Stimulated activated CD4-positive, alpha-beta T cell treated with anti-CD3 and anti-CD28 coated beads, TNF-alpha, amount 100 ng/mL, for 4 hours (primary cell): ENCODE measurements around the gene MRS2.
"Not testable (repeated sequence)": the region's sequence is repeated elsewhere in the genome, so short reads cannot be mapped to it uniquely, and the experiment has no call there.

Source experiments
- DNase-seq, 3 experiments: peaks; one replicate each; pipeline ENCODE4 v3.0.0-alpha.2; 2020; ENCODE audit warnings: low read depth in 3 of 3

MRS2 gene

DNA sequence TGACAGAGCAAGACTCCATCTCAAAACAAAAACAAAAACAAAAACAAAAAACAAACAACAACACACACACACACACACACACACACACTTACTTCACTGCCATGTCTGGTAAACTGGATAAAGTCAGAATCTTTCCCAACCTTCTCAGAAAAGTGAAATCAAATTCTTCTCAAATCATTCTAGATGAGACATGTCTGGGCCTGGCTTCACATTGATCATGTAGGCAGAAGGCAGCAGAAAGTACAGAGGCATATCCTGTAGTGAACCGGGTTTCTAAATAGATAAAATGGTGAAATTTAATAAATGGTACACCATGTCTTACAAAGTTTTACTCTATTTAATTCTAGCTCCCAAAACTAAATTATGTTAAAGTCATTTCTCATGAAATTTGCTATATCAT, 14.9 kb upstream of the MRS2 start:
- DNase-seq, result no peak

DNA sequence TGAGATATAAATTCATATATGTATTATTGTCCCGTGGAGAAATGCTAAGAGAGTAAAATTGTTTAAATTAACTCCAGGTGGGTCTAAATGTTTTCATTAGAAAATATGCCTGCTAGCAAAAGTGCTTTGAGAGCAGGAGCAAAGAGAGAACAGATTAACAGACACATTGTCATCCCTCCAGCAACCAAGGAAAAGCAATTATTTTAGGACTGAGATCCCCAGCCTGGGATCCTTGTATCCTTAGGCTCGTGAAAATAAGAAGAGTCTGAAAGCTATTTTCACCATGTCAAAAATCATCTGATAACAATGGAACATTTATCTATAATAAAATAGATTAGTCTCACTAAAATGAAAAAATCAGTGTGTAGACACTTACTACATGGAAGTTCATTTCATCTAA, 11.5 kb upstream of the MRS2 start:
- no peak for DNase-seq

DNA sequence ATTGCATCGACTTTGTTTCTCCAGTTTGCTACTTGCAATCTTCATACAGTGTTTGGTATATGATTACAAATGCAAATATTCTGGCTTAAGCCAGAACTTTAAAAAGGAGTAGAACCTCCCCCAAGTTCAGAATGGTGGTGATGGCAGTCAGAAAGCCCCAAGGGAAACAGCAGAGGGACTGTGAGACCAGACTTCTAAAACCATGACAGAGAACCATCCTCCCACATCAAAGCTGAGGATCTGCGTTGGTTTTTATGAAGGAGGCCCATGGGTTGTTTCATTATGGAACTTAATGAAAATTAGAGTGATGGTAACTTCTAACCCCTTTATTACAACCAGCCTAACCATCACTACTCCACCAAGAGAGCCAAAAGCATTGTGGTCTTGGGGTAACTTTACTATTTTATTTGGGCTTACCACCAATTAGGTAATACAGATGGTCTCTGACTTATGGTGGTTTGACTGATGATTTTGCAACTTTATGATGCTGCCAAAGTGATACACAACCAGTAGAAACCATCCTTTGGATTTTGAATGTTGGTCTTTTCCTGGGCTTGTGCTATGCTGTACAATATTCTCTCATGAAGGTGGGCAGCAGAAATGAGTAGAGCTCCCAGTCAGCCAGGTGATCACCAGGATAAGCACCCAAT, 10.9 kb upstream of the MRS2 start:
- no peak for DNase-seq

DNA sequence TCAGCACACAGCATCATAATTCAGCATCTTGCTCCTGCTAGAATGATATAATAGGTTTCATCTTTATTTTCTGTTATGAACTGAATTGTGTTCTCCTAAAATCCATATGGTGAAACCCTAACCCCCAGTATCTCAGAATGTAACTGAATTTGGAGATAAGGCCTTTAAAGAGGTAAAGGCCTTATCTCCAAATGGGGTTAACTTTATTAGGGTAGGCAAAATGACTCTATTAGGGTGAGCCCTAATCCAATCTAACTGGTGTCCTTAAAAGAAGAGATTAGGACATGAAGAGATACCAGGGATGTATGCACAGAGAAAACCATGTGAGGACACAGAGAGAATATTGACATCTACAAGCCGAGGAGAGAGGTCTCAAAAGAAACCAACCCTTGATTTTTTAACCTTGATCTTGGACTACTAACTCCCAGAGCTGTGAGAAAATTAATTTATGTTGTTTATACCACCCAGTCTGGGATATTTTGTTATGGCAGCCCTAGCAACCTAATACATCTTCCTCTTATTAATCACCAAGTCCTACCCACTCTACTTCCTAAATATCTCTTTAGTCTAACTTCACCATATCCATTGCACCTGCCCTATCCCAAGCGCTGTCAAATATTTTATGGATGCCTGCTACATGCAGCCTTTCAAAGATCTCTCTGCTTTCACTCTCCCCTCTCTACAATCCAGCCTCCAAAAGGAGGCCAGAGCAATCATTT, 8.5 kb upstream of the MRS2 start:
- DNase-seq, result no peak

DNA sequence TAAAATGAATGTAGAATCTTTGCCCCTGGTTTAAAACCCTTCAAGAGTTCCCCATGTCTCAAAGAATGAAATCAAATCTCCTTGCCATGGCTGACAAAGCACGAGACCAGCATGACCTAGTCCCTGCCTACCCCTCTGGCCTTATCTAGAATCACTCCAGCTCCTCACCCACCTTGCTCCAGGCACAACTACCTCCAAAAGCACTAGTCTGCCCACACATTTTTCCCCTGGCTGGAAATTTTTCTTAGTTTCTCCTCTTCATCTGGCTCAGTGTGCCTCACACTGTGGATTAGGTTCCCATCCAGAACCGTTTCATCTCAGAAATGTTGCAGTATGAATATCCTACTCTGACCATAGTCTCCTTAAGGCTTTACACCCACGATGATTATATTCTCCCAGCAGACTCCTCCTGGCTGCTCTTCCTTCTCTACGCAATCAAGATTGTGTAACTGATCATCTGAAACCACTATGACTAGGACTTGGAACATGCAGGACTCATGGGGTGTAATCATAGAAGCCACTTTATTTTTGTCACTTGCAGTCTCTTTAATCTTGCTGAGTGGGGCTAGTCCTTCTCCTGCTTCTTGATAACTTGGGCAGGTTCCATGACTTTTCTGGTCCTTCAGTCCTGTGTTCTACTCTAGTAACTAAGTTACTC, 7.8 kb upstream of the MRS2 start:
- no peak for DNase-seq

DNA sequence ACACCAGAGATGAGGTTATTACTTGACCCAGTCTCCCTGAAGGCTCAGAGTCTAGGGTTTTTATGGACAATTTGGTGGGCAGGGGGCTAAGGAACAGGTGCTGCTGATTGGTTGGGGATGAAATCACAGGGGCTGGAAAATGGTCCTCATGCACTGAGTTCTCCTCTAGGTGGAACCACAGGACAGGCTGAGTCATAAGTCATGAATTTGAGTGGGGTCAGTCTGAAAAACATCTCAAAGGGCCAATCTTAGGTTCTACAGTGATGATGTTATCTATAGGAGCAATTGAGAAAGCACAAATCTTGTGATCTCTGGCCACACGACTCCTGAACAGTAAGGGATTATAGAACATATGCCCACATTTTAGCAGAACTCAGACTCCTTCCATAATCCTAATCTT, 5.9 kb upstream of the MRS2 start:
- DNase-seq, result no peak

DNA sequence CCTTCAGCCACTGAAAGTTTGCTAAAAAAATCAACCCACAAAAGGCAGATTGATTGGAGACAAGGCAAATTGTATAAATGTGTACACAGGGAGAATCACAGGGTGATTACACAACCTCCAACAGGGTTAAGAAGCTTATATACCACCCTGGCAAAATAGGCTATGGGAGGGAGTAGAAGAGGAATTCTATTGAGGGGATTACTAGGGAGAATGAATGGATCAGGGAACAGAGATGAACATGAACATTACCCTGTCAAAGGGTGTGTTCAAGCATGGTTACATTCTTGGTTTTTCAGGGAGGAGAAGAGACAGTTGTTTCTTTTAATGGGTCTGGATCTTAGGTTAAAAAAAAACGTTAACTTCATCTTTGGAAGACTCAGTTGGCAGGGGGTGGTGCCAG, 5.1 kb upstream of the MRS2 start:
- DNase-seq, result no peak

DNA sequence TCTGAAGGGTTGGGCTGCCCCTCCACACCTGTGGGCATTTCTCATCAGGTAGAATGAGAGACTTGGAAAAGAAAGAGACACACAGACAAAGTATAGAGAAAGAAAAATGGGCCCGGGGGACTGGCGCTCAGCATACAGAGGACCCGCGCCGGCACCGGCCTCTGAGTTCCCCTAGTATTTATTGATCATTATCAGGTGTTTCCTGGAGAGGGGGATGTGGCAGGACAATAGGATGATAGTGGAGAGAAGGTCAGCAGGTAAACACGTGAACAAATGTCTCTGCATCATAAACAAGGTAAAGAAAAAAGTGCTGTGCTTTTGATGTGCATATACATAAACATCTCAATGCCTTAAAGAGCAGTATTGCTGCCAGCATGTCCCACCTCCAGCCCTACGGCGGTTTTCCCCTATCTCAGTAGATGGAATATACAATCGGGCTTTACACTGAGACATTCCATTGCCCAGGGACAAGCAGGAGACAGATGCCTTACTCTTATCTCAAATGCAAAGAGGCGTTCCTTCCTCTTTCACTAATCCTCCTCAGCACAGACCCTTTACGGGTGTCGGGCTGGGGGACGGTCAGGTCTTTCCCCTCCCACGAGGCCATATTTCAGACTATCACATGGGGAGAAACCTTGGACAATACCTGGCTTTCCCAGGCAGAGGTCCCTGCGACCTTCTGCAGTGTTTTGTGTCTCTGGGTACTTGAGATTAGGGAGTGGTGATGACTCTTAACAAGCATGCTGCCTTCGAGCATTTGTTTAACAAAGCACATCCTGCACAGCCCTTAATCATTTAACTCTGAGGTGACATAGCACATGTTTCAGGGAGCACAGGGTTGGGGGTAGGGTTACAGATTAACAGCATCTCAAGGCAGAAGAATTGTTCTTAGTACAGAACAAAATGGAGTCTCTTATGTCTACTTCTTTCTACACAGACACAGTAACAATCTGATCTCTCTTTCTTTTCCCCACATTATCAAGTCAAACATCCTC, 2.4 kb upstream of the MRS2 start:
- not testable (repeated sequence) for DNase-seq

DNA sequence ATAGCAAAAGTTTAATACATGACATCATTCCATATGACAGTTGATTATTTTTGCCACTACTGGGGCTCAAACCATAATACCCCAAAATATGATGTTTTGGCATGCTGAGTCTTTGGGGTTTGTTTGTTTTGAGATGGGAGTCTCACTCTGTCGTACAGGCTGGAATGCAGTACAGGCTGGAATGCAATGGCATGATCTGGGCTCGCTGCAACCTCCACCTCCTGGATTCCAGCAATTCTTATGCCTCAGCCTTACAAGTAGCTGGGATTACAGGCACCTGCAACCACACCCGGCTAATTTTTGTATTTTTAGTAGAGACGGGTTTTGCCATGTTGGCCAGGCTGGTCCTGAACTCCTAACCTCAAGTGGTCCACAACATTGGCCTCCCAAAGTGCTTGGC, 1.3 kb upstream of the MRS2 start:
- DNase-seq, result no peak

DNA sequence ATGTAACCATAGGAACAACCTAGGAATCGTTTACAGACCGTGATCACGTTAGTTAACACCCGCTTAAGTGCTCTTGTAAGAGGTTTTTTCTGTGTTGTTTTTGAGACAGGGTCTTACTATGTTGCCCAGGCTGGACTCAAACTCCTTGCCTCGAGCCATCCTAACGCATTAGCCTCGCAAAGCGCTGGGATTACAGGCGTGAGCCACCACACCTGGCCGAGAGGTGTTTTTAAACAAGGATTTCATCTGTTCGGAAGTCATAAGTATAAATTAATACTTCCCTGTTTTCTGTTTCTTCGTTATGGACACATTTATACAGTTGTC, 727 bp downstream of the MRS2 start:
- no peak for DNase-seq

DNA sequence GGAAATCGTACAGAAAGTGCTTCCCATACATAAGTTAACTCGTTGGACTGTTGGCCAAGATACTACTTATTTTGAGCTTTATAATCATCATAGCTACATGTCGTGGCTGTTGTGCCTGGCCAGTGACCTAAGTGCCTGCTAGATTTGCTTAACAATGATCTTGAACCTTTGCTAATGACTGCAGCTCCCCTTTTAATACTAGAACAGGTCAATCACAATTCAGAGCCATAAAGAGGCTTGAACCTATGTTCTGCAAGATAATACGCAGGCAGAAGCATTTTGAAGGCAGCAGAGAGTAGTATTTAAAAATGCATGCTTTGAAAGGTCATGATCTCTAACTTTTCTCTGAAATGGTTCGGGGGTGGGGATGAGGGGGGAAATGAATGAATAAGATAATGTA, 2.5 kb downstream of the MRS2 start:
- no peak for DNase-seq

DNA sequence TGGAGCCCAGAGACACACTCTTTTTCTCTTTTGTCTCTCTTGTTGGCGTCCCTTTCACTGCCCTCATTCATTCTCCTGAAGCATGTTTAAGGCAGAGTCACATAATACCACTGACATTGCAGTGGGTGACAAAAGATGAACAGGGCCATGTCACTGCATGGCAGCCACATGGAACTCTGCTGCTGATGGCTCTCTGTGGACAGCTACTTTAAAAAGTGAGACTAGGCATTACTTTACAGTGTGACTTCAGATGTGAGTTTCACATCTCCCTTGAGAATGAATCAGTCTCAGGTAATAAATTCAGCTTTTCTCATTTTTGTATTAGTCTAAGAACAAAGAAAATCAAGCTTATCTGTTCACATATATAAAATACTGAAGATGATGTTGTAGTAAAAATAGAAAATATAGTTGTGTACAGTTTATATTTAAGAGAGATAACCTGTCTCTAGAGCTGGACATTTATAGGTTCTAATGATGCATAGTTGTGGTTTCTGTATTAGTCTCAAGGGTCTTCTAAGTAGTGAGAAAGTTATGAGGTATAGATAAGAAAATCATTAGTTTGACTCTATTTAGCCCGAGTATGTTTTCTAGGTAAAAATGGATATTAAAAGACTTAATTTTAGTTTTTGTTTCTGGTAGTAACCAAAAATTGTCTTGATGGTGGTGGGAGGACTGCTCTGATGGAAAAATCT, 6.1 kb downstream of the MRS2 start:
- no peak for DNase-seq

DNA sequence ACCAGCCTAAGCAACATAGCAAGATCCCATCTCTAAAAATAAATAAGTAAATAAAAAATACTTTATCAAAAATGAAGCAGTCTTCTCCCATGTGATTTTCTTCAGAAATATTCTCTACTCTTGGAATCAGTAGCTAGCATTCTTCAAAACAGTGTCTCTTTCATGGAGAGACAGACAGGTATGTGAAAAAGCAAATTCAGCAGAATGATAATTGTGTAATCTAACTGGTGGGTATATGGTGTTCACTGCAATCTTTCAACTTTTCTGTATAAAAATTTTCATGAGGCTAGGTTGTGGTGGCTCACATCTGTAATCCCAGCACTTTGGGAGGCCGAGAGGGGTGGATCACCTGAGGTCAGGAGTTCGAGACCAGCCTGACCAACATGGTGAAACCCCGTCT, 7.9 kb downstream of the MRS2 start:
- DNase-seq, result no peak

DNA sequence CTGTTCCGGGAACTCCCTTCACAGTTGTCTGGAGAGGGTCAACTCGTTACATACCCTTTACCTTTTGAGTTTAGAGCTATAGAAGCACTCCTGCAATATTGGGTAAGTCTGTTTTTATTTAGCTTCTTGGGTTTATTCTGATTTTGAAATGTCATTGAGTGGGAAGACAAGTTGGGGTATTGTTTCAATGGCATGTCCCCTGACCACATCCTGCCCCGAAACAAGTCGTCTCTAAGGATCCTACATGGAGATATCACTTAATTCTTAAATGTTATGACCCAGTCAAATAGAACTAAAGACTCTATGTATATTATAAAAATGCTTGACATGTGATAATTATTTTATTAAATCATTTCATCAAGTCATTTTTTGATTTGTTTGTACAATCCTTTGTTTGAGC, 9.6 kb downstream of the MRS2 start:
- DNase-seq, result no peak

DNA sequence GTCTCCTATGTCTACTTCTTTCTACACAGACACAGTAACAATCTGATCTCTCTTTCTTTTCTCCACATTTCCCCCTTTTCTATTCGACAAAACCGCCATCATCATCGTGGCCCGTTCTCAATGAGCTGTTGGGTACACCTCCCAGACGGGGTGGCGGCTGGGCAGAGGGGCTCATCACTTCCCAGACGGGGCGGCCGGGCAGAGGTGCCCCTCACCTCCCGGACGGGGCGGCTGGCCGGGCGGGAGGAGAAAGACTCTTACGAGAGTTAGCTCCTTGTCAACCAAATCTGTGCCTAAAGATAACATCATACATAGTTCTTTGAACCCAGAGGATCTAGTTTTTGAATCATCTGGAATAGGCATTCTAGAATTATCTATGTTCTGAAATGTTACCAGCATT, 11.8 kb downstream of the MRS2 start:
- not testable (repeated sequence) for DNase-seq

DNA sequence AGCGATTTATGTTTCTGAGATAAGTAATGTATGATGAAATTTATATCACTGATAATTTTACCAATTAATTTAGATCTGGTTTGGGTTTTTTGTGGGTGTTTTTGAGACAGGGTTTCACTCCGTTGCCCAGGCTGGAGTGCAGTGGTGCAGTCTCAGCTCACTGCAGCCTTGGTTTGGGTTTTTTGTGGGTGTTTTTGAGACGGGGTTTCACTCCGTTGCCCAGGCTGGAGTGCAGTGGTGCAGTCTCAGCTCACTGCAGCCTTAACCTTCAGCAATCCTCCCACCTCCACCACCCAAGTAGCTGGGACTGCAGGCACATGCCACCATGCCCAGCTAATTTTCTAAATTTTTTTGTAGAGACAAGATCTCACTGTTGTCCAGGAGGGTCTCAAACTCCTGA, 13.0 kb downstream of the MRS2 start:
- DNase-seq, result no peak

DNA sequence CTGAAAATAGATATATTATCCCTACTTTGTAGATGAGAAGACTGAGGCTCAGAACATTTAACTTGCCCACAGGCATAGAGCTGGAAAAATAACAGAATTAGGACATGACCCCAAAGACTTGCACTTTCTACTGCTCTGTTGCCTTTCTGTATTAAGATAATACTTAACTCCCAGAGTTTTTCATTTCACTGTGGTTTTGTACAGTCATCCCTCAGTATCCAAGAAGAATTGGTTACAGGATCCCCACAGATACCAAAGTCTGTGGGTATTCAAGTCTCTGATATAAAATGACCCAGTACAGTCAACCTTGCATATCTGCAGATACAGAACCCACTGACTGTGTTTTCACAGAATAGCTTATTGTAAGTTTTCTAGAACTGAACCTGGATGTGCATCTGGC, 16.8 kb downstream of the MRS2 start:
- no peak for DNase-seq

DNA sequence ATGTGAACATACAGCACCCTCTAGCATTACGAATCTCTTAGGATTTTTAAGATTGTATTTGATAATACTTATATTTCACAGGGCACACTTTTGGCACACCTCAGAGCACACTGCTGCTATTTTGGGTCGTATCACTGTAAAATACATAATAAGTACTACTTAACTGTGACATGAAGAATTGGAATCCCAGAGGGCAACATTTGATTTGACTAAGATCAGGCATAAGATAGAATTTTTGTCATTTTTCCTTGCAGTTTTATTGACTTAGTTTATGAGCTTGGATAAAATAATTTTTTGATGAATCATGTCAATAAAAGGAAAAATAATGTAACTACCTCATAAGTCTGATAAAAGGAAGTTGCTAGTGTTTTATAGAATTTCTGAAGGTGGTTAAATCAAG, 22.4 kb downstream of the MRS2 start:
- no peak for DNase-seq

DNA sequence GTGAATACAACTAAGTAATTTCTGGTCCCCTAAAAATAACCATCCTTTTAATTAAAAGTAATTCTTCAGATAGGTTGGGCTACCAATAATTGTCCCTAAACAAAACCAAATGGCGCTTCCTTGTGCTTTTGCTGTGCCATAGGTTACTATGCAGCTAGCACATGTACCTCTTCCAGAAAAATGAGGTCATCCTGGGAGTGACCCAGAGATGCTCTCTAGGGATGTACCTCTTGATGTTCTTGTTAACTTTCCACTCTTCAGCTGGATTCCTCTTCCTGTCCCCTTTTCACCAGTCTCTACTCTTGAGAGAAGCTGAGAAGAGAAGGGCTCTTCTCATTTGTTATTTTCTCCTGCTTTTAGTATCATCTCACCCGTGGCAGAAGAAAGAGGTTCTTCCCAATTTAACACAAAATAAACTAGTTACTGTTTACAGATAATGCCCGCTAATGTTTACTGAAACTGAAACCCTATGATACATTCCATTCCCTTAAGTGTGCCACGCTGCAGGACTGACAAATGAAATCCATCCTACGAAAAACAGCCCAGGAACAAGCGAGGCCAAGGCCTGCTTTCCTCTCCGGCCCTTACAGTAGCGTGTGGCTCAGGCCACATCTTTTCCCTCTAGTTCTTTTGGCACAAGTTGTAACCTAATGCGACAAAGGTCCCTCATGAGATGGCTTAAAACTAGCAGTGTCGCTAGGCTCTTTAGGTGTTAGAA, 24.2 kb downstream of the MRS2 start:
- DNase-seq, result no peak

DNA sequence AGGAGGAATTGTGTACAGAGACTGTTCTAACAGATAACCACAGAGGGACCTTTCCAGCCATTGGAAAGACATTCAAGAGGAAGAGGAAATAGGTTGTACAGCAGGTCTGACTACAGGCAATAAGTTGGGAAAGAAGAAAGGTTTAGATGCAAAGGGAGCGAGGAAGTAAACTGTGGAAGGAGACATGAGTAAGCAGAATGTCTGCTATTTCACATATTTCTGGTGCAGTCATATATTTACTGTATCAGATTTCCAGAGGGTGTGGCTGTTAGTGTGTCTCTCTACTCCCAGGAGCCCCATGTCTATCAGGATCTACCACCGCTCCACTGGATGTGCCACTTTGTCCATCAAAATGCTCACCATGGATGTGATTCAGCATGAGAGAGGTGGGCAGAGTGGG, 25.9 kb downstream of the MRS2 start:
- no peak for DNase-seq

DNA sequence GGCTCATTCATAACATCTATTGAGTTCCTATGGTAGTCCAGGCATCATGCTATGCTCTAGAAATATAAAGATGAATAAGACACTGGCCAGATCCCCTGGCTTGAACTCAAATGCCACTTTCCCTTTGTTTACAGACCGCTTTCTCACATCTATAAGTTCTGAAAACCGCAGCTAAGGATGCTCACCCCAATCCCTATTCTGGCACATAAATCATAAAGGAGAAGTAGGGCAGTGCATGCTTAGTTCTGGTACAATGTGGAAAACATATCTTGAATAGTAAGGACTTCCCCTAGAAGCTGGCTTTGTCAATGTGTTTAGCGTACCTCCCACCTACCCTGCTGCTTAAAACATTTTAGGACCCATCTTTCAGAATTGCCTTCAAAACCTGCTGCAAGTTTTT, 26.4 kb downstream of the MRS2 start:
- DNase-seq, result no peak
